ENCODE measurements around the gene ZWILCH. TPM values are rescaled to one million over a fixed set of nuclear protein-coding genes. Genes with fewer than 3 reads are reported as not detected.
A peak's percentile ranks its signal among the peaks of the same experiment; 100 is the strongest.

ZWILCH gene
- total and polyA plus RNA-seq, 9 of the 15 experiments (the other 6 are each of a cell fraction or from before 2014, with no cell fraction given) = 32.8 to 94.2 (median 52.1) TPM

- peak; percentile 78 for TF ChIP-seq POLR2B (IDR thresholded peaks at IDR 0.05; ENCODE audit: low read depth, partially characterized antibody)
- TF ChIP-seq SETDB1 (IDR thresholded peaks at IDR 0.05; ENCODE audit: low read length) = peak; percentile 26
- no peak for TF ChIP-seq ZNF644 (tag; IDR thresholded peaks at IDR 0.05; ENCODE audit: low read depth)
- TF ChIP-seq ZNF511 (CRISPR knock-in tag; IDR thresholded peaks at IDR 0.05) = peak; percentile 71; the same call in 1 of the 2 replicates
- TF ChIP-seq PPARD (CRISPR knock-in tag; IDR thresholded peaks at IDR 0.05) = no peak
- peak; percentile 40; the same call in 1 of the 2 replicates for TF ChIP-seq ZBTB17 (CRISPR knock-in tag; IDR thresholded peaks at IDR 0.05)
- TF ChIP-seq PTRF (tag; IDR thresholded peaks at IDR 0.05) = no peak
- TF ChIP-seq PKNOX1 (IDR thresholded peaks at IDR 0.05) = peak; percentile 69; the same call in 1 of the 2 replicates
- 0 out of 2 replicates have a peak, but pooled peaks have one; percentile 34 for TF ChIP-seq HDAC6 (IDR thresholded peaks at IDR 0.05; ENCODE audit: low read depth, low read length)
- TF ChIP-seq RBM34 (IDR thresholded peaks at IDR 0.05; ENCODE audit: borderline replicate concordance, insufficient read depth, low read length) = no peak
- no peak for TF ChIP-seq PYGO2 (tag; IDR thresholded peaks at IDR 0.05)
- TF ChIP-seq CCNT2 (IDR thresholded peaks at IDR 0.05; ENCODE audit: borderline replicate concordance, extremely low read depth, insufficient read length, low read depth, low read length) = peak; percentile 80
- TF ChIP-seq DNMT1 (IDR thresholded peaks at IDR 0.05) = peak; percentile 71; the same call in 1 of the 2 replicates
- no peak for TF ChIP-seq ARID3A (IDR thresholded peaks at IDR 0.05; ENCODE audit: borderline replicate concordance, low read depth, low read length)
- TF ChIP-seq DPF2 (IDR thresholded peaks at IDR 0.05) = peak; percentile 68
- peak; percentile 62; the same call in 1 of the 2 replicates for TF ChIP-seq KHSRP (IDR thresholded peaks at IDR 0.05)
- TF ChIP-seq ZNF57 (CRISPR knock-in tag; IDR thresholded peaks at IDR 0.05) = no peak
- TF ChIP-seq SMARCC2 (IDR thresholded peaks at IDR 0.05; ENCODE audit: low read depth) = no peak; the same call in 1 of the 2 replicates
- TF ChIP-seq RBM22 (IDR thresholded peaks at IDR 0.05; ENCODE audit: low read depth, low read length, poor library complexity, severe bottlenecking) = peak; percentile 99
- TF ChIP-seq ZBTB1 (CRISPR knock-in tag; IDR thresholded peaks at IDR 0.05; ENCODE audit: borderline replicate concordance, low read depth) = no peak
- TF ChIP-seq HMGXB4 (CRISPR knock-in tag; IDR thresholded peaks at IDR 0.05) = 0 out of 2 replicates have a peak, but pooled peaks have one; percentile 45
- no peak; the same call in 1 of the 2 replicates for TF ChIP-seq FOXP1 (CRISPR knock-in tag; IDR thresholded peaks at IDR 0.05)
- peak; percentile 91 to 92 for TF ChIP-seq FOXK2 (conservative IDR thresholded peaks at IDR 0.05 in 1 of 2, IDR thresholded peaks at IDR 0.05 in 1 of 2; ENCODE audit: low read depth in 2 of 2)
These were observed 7.3 kb upstream of the ZWILCH start, which contains the start of gene SNAPC5 (continued) for GRCh38 chr15:66497502-66498455.
